C4-2B (cell line): ENCODE data around the gene CERS2.

ENCODE experiments used
- ZFX ChIP-seq: fragments of 450-650 bp; IDR thresholded peaks from 2 replicates; pipeline ENCODE4 v1.6.1; 2017
- TF ChIP-seq, protein P1 (sequence below): fragments of 450-650 bp; conservative IDR thresholded peaks from 2 replicates; pipeline ENCODE4 v1.5.1; 2017; ENCODE audit warnings: mild to moderate bottlenecking

DNA sequence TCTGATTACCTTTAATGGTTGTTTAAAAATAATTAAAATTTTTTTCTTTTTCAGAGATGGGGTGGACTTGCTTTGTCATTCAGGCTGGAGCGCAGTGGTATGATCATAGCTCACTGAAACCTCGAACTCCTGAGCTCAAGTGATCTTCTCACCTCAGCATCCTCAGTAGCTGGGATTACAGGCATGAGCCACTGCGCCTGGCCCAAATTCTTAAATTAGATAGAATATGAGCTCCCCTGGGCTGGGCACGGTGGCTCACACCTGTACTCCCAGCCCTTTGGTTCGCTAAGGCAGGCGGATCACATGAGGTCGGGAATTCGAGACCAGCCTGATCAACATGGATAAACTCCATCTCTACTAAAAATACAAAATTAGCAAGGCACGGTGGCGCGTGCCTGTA lies 17.0 kb downstream of the CERS2 start:
- TF ChIP-seq, protein P1, sequence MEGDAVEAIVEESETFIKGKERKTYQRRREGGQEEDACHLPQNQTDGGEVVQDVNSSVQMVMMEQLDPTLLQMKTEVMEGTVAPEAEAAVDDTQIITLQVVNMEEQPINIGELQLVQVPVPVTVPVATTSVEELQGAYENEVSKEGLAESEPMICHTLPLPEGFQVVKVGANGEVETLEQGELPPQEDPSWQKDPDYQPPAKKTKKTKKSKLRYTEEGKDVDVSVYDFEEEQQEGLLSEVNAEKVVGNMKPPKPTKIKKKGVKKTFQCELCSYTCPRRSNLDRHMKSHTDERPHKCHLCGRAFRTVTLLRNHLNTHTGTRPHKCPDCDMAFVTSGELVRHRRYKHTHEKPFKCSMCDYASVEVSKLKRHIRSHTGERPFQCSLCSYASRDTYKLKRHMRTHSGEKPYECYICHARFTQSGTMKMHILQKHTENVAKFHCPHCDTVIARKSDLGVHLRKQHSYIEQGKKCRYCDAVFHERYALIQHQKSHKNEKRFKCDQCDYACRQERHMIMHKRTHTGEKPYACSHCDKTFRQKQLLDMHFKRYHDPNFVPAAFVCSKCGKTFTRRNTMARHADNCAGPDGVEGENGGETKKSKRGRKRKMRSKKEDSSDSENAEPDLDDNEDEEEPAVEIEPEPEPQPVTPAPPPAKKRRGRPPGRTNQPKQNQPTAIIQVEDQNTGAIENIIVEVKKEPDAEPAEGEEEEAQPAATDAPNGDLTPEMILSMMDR = no peak
- no peak for TF ChIP-seq ZFX
